Measurements from ENCODE around the gene ZIC4. TPM values are rescaled to one million over a fixed set of nuclear protein-coding genes. Genes with fewer than 3 reads are reported as not detected.

The ZIC4 gene
- total RNA-seq, 1 donor from 2014 or later: not detected

DNA sequence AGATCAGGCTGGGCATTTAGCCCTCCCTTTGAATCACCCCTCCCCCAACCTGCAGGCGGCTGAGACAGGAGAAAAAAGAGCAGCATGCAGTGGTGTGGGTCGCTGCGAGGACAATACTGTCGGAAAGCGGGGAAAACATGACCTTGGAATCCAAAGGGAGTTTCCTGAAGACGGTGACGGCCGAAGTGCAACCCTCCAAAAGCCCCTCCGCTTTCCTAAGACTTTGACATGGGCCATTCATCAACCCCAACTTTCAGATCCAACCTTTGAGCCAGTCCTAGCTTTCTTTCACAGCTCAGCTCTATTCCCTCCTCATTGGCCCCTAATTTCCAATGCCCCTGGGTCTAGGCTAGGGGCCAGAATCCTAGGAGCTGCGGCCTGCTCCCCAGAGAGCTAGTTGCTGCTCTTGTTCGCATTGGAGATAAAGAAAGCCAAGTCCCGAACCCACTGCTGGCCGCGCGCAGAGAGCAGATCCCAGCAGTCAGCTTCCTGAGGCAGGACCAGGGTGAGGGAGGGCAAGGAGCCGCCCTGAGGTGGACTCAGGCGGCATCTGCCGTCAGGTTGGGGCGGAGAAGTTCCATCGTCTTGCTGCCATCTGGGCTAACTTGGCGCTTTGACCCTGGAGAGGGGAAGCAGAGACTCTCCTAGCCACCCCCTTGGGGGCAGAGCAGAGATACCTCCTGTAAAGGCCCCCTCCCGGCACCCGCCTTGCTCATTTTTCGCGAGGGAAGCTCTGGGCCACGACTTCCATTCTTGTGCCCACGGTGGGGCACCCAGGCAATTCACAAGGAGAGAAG lies 914 bp downstream of the ZIC4 start:
- no peak for DNase-seq (ENCODE audit: low spot score)

- no peak for DNase-seq (ENCODE audit: low spot score)
These were observed 1.5 kb downstream of the ZIC4 start for GRCh38 chr3:147404800-147405230.

DNA sequence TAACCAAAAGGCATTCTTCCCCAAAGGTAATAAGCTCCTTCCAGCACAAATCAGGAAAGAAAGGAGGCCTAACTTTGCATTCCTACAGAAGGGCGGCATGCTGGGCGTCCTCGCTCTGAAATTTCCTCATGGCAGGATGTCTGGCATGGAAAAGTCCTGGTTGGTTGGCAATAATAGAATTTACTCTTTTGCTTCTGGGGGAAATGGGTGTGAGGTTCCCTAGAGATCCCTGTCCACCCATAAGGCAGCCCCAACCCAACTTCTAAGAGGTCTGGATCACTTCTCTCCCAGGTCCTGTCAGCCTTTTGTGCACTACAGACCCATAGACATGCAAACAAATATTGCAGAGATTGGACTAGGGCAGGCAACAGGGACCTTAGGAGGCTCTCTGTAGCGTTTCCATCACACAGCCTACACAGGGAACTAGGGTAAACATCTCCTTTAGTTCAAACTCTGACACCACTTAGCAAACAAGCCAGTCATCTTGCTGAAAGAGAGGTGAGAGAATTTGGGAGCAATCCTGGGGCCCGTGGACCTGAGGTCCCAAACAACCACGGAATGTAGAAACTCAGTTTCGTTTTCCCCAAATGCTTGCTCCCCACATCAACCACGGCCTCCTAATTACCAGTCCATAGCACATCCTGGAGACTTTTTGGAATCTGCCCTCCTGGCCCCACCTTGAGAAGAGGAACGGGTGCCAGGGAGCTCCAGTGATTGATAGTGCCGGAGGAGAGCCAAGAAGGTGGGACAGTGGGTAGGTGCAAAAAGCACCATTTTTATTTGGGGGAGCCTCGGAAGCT lies 2.1 kb downstream of the ZIC4 start:
- DNase-seq (ENCODE audit: low spot score): no peak

- no peak for DNase-seq (ENCODE audit: low spot score)
These were observed 2.8 kb downstream of the ZIC4 start for GRCh38 chr3:147403511-147403910.

- DNase-seq (ENCODE audit: low spot score): no peak
These were observed 4.2 kb downstream of the ZIC4 start for GRCh38 chr3:147402159-147402558.

DNA sequence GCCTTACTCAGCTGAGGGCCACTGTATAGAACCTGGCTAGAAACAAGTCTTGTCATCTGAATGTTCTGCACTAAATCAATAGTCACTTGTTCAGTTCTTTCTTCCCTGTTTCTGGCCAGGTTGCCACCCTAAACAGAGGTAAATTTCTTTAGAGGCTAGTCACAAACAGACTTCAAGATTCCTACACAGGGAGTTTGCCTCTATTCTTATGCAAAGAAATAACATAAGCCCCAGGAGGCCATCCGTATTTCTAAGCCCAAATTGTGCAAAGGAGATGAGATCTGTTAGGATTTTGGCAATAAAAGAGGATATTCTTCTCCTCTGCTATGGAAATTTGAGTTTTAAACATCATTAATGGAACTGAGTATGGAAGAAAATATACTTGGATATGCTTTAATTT lies 4.9 kb downstream of the ZIC4 start:
- no peak for DNase-seq (ENCODE audit: low spot score)

DNA sequence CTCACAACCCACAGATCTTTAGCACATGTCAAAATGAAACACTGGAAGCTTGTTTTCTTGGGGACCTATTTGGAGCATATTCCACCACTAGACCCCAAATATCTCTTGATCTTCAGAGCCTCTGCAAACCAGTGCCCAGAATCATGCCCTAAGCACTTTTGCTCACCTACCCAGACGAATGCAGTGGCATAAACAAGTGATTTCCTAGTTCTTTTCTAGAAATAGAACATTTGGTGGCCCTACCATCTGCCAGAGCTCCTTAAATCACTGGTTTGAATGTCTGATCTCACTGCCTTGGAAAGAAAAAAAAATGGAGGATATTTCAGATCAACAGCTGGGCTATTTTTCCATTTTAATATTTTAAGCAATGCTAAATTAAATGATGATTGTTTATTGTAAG lies 5.3 kb downstream of the ZIC4 start:
- DNase-seq (ENCODE audit: low spot score): no peak

DNA sequence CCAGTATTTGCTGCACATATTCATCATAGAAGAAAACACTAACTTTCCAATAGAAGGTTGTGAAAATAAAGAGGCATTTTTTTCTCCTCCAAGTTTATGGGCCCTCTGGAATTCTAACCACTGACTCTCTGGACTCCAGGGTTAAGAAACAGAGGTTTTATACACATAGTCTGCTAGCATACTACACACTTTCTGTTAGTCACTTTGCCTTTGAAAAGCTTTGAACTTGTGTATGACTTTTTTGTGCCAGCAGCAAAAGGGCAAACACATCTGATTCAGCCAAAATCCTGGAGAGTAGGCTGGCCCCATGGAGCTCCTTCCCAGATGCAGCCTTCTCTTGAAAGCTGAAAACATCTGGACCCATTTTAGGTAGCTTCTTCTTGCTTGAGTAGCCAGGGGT lies 6.2 kb downstream of the ZIC4 start:
- DNase-seq (ENCODE audit: low spot score): no peak

DNA sequence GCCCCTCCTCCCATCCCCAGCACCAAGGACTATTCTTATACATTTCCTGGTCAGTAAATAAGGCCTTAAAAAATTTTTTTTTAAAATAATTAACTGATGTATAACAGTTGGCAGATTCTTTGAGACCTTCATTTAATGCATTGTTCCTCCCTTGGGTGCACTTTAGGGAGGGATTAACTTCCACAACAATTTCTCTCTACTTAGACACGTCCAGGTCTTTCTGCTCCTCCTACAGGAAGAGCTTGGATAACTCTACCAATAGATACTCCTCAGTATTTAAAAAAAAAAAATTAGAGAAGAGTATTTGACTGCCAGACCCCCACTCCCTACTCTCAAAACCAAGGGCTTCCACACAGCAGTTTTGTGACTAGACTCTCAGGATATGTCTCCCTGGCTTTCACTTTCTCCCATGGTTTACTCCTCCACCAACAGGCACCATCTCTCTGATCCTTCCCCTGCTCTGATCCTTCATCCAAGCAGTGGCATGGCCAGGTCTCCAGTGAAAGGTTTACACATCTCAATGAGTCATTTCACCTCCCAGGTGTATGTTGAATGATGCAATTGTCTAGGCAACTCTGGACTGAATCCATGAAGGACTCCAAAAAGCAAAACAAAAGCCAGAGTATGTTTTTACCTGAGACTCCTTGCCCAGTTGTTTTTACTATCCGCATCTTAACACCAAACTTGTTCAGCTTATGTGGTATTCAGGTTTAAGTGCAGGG lies 7.4 kb downstream of the ZIC4 start:
- no peak for DNase-seq (ENCODE audit: low spot score)

GRCh38 chr3:147397875-147398812 lies 8.2 kb downstream of the ZIC4 start:
- no peak for DNase-seq (ENCODE audit: low spot score)

- no peak for DNase-seq (ENCODE audit: low spot score)
These were observed 9.0 kb downstream of the ZIC4 start for GRCh38 chr3:147397155-147397874.

- no peak for DNase-seq (ENCODE audit: low spot score)
These were observed 9.7 kb downstream of the ZIC4 start for GRCh38 chr3:147396712-147397046.

DNA sequence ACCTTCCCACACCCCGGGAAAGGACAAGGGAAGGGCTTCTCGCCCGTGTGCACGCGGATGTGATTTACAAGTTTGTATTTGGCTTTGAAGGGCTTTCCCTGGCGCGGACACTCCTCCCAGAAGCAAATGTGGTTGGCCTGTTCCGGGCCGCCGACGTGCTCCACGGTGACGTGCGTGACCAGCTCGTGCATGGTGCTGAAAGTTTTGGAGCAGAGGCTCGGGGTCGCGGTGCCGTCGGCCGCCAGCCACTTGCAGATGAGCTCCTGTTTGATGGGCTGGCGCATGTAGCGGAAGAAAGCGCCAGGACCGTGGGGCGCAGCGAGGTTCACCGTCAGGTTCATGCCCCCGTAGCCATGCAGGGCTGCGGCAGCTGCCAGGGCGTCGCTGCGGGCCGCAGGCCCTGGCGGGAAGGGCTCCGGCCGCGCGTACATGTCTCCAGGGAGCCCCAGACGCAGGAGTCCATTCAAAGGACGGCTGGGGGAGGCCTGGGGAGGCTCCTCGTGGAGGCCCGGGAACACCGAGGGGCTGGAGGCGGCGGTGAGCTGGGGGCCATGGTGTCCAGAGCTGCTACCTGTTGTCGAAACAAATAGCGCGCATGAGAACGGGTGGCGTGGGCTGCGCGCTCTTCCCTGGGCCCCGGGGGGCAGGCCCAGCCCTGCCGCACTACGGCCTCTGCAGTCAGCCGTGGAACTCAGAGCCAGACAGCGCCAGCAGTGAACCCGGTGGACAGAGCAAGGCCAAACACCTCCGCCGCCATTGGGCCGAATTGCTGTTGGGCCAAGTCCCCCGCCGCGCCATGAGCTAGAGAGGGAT lies 10.2 kb downstream of the ZIC4 start:
- no peak for DNase-seq (ENCODE audit: low spot score)

DNA sequence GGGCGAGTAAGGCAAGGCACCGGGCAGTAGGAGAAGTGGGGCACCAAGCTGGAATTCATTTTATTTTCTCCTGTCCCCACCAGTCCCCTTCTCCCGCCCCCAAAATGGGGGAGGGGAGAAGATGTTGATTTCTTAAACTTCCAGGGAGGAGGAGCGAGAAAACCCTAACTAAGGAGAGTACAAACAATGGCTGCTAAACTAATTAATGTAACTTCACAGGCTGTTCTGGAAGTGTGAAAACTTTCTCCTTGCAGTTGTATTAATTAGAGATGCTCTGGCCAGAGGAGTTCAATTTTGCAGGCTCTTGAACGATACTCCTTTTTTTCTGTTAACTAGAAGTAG lies 11.5 kb downstream of the ZIC4 start:
- DNase-seq (ENCODE audit: low spot score): no peak

GRCh38 chr3:147393943-147394883 lies 12.1 kb downstream of the ZIC4 start:
- no peak for DNase-seq (ENCODE audit: low spot score)

DNA sequence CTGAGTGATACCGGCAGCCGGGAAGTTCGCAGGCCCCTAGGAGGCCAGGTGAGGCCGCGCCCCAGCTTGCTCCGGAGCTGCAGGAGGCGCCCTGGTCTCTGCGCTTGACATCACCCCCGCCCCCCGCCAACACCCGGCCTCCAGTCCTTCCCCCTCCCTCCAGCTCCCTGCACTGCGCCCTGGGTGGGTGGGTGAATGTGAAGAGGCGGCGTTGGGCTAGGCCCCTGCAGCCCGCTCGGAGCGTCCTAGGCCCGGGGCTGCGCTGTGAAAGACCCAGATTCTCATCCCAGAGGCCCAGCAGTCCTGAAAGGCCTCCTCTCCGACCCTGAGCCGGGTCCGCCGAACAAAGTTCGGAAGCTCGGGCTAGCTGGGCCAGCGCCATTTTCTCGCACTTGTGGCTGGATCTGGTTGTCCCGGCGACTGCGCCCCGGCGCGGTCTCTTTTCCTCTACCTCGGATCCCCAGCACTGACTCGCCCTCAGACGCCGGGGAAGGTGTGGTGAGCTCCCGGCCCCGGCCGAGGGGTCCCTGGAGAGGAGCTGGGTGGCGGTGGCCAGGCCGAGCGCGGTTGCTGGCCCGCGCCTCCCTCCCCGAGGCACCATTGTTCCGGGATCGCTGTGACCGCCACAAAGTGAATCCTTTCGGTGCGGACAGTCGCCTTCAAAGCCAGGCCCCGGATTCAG lies 12.9 kb downstream of the ZIC4 start:
- no peak for DNase-seq (ENCODE audit: low spot score)

- DNase-seq (ENCODE audit: low spot score): no peak
These were observed 13.8 kb downstream of the ZIC4 start for GRCh38 chr3:147392625-147392946.

Measured in mesenteric fat pad (tissue), 1 donor.